Measurements from ENCODE around the gene TLNRD1.

GRCh38 chr15:80978685-80979329 lies 21.9 kb upstream of the TLNRD1 start:
- TF ChIP-seq CTCF (IDR thresholded peaks at IDR 0.05) (no peak), POLR2A (IDR thresholded peaks at IDR 0.05) (no peak), POLR2AphosphoS5 (IDR thresholded peaks at IDR 0.05) (no peak)

Data from transverse colon (tissue), 4 donors.